AG08396 (cell line): ENCODE results near the gene HNRNPC.
A peak's percentile ranks its signal among the peaks of the same experiment; 100 is the strongest.
"Not testable (repeated sequence)": the region's sequence is repeated elsewhere in the genome, so short reads cannot be mapped to it uniquely, and the experiment has no call there.

Experiments
- DNase-seq: peaks from one replicate; pipeline ENCODE4 v3.0.0; 2012; ENCODE audit warnings: low spot score, mixed read lengths

The HNRNPC gene

GRCh38 chr14:21244544-21244943 lies 24.7 kb downstream of the HNRNPC start:
- no peak for DNase-seq

GRCh38 chr14:21241218-21241819 lies 27.9 kb downstream of the HNRNPC start:
- DNase-seq, result no peak

DNA sequence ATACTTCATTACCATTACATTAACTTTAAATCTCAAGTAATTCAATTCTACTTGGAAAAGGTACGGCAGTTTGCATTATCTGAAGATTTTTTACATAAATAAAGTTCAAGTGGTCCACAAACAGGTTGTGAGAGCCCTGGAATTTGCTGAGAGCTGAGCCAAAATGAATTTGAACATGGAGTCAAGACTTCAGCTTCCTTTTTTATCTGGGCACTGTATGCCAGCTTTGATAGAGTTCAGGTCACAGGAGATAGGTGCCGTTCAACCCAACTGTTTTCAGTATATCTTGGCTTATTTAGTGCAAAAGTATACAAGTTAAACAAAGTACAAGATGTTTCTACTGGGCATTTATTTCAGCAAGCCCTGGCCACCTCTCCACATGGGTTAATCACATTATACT lies 28.8 kb downstream of the HNRNPC start:
- no peak for DNase-seq

DNA sequence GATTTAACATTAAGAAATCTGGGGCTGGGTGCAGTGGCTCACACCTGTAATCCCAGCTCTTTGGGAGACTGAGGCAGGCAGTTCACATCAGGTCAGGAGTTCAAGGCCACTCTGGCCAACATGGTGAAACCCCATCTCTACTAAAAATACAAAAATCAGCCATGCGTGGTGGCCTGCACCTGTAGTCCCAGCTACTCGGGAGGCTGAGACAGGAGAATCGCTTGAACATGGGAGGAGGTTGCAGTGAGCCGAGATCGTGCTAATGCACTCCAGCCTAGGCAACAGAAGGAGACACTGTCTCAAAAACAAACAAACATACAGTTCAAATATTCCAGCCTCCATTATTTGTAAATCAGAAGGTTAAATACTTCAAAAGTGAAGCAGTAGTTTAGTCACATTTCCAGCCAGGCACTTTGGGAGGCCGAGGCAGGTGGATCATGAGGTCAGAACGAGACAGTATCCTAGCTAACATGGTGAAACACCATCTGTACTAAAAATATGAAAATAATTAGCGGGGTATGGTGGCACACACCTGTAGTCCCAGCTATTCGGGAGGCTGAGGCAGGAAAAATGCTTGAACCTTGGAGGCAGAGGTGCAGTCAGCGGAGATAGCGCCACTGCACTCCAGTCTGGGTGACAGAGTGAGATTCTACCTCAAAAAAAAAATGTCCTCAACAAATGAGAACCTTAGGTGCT lies 30.3 kb downstream of the HNRNPC start:
- no peak for DNase-seq

DNA sequence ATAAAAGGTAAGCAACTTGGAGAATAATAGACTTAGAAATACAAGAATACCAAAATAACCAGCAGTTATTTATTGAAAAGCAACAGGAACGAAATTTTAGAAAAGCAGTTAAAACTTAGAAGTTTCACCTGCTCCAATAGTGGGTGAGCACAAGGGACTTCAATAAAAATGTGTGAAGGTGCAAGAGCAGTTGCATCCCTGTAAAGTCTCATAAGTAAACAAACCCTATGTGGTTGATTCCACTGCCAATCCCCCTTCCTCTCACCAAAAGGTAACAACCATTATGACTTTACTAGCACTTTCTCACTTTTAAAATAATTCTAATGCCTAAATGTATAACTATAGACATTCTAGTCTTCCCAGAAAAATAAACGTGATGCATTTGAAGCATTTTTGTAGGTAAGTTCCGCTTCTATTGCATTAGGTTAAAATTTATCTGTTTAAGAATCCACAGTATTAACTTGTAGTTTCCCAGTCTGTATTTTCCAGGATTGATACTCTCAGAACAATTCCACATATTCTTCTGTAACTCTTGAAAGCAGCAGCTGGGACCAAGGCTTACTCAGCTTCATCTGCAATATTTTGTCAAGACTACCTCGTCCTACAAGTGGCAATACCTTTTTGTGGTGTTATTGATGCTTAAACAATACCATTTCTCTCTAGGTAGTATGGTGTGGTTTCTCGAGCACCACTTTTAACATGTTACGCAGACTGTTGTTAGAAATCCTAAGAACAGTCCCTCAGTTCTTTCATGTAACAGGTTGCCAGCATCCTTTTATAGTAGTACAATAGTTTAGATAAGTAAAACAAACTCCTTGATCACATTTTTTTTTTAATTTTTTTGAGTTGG lies 32.1 kb downstream of the HNRNPC start:
- no peak for DNase-seq

DNA sequence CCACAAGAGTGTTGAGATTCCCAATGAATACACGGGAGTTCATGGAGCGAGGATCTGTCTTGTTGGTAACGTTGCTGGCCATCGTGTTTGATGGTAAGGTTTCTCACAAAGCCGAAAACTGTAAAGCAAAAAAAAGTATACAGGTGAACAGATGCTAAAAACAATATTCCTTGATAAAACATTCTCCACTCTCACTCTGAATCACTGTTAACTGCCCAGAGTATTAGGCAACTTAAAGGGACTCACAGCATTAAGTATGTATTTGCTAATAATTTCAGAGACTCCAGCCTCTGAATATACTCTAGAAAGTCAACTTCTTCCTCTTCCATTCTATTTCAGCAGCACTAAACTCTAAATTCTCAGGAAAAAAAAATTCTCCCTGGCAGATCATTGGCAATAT lies 35.1 kb downstream of the HNRNPC start:
- no peak for DNase-seq

DNA sequence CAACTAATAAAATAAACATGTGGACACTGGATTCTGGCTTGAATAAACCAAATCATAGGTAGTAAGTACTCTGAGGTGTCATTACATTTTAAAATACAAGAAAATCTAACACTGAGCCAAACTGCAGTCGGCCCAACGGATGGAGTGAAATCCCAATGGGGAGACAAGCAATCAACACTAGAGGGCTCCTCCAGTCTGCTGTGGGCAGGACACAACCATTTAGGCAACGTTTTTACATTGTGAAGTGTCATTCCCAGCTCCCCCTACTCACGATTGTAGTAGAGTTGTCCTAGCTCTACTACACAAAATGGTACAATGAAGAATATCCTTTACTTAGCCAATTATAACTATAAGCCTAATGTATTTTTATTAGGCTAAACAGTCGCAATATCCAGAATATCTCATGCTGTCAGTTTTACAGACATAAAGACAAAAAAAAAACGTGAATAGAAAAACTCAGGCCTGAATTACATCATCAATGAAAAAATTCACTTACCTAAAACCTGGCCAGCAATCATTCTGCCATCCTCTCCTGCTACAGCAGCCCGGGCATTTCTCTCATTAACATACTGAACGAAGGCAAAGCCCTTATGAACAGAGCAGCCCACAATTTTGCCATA lies 35.7 kb downstream of the HNRNPC start:
- DNase-seq, result peak; percentile 4

- DNase-seq, result no peak
Measured at GRCh38 chr14:21231020-21231652, 38.1 kb downstream of the HNRNPC start.

- DNase-seq, result no peak
Measured at GRCh38 chr14:21229821-21230220, 39.4 kb downstream of the HNRNPC start.

GRCh38 chr14:21227981-21228380 lies 41.3 kb downstream of the HNRNPC start:
- DNase-seq, result no peak

- no peak for DNase-seq
Measured at GRCh38 chr14:21227150-21227549, 42.1 kb downstream of the HNRNPC start.

DNA sequence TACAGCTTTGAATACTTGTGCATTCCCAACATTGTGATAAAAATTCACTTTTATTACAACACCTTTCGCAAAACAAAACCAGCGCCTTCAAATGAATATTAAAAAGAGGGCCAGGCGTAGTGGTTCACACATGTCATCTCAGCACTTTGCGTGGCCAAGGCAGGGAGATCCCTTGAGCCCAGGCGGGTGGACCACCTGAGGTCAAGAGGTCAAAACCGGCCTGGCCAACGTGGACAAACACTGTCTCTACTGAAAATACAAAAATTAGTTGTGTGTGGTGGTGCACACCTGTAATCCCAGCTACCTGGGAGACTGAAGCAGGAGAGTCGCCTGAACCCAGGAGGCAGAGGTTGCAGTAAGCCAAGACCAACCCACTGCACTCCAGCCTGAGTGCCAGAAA lies 42.8 kb downstream of the HNRNPC start:
- DNase-seq, result no peak

DNA sequence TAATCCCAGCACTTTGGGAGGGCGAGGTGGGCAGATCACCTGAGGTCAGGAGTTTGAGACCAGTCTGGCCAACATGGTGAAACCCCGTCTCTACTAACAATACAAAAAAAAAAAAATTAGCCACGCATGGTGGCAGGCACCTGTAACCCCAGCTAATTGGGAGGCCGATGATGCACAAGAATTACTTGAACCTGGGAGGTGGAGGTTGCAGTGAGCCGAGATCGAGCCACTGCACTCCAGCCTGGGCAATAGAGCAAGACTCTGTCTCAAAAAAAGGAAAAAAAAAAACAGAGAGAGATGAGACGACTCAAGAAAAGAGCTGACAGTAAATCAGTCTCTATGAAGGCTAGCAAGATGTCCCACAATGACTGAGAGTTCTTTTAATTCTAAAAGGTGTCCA lies 44.1 kb downstream of the HNRNPC start:
- not testable (repeated sequence) for DNase-seq

- DNase-seq, result no peak
Measured at GRCh38 chr14:21220874-21221477, 48.3 kb downstream of the HNRNPC start.

DNA sequence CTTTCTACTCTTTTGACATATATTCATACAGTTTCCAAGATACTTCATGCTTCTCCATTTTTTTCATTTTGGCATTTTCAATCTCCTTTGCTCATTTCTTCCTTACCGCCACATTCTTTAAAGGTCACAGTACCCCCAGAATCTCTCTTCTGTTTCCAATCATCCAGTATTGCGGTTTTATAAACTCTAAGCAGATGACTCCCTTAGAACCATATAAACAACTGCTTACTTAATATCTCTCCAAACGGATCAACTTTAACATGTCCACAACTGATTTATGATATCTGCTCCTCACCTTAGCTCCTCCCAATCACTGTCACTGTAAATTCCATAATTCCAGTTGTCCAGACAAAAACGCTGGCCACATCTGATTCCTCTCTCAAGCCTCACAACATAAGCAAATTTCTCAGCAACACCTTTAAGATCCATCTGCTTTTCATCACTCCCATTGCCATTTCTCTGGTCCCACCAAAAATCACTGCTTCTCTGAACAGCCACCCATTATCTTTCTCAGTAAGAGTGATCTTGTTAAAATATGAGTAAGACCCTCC lies 49.6 kb downstream of the HNRNPC start:
- DNase-seq, result no peak

DNA sequence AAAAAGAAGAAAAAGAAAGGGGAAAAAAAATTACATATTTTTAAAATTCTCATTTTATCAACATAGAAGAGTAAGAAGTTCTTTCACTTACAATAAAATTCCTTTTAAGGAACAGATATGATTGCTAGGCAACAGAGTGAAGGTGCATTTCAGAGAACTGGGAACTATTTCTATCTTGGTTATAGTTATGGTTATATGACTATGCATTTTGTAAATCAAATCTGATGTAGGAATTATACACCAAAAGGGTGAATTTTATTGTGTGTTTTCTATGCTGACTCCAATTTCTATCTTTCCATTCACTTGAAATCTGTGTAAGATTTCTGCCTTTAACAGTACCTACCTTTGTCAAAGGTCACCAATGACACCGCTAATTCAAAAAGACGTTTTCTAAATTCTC lies 50.1 kb downstream of the HNRNPC start:
- DNase-seq, result no peak

DNA sequence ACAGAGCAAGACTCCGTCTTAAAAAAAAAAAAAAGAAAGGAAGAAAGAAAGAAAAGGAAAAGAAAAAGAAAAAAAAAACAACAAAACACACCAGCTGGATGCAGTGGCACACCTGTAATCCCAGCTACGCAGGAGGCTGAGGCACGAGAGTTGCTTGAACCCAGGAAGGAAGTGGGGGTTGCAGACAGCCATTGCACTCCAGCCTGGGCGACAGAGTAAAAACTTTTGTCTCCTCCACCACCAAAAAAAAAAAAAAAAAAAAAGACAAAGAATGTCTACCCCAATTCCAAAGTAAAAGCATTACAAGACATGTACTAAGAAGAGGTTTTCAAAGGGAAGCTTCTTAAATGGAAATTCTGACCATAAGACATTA lies 53.4 kb downstream of the HNRNPC start:
- DNase-seq, result no peak

DNA sequence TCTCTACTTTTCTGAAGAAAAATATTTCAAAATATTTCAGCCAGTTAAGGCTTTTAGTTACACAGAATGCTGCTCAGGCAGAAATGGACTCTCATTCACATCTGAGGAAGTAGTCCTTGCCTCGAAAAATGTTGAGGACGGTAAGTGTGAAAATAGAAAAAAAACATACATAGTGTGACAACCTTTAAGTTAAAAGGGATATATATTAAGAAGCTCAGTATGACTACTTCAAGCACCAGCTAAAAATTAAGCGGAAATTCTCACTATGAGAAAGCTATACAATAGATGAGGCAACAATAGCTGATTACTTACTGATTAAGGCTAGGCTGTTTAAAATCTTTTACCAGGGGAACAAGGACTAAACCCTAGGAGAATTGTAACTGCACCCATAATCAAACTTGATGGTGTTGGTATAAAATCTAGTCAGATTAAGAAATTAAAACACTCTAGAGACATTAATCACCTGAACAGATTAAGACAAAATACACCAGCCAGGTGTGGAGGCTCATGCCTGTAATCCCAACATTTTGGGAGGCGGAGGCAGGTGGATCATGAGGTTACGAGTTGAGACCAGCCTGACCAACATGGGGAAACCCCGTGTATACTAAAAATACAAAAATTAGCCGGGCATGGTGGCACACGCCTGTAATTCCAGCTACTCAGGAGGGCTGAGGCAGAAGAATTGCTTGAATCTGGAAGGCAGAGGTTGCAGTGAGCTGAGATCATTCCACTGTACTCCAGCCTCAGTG lies 53.9 kb downstream of the HNRNPC start:
- no peak for DNase-seq

GRCh38 chr14:21213652-21214051 lies 55.6 kb downstream of the HNRNPC start:
- DNase-seq, result no peak

GRCh38 chr14:21212824-21213223 lies 56.4 kb downstream of the HNRNPC start:
- not testable (repeated sequence) for DNase-seq

- DNase-seq, result no peak
Measured at GRCh38 chr14:21211509-21211908, 57.7 kb downstream of the HNRNPC start.
